Thoracic aorta (tissue), 2 donors: Measurements from ENCODE around the gene CABLES2. TPM values are rescaled to one million over a fixed set of nuclear protein-coding genes. Genes with fewer than 3 reads are reported as not detected.

Experiments used
- ATAC-seq: fragments of 150-250 bp; one replicate; pipeline ENCODE4 v1.8.0; 2017; ENCODE audit warnings: low read depth; ENCODE audit not compliant: insufficient number of reproducible peaks, low FRiP score
- DNase-seq: peaks from one replicate; pipeline ENCODE4 v3.0.0-alpha.2; 2020; ENCODE audit warnings: low spot score
- H3K27ac ChIP-seq, 2 donors: fragments of 200-600 bp; sonication (generic); 1 replicate in 1 of 2; 2 replicates in 1 of 2; pipeline ENCODE4 v1.5.1; 2016; ENCODE audit warnings: mild to moderate bottlenecking in 2 of 2, moderate library complexity in 2 of 2
- H3K27me3 ChIP-seq: fragments of 200-600 bp; sonication (generic); replicated peaks from 2 replicates; pipeline ENCODE4 v1.6.0; 2016; ENCODE audit warnings: mild to moderate bottlenecking; ENCODE audit not compliant: insufficient read depth
- H3K36me3 ChIP-seq: fragments of 200-600 bp; sonication (generic); one replicate; pipeline ENCODE4 v1.5.1; 2016
- H3K4me1 ChIP-seq, 2 donors: fragments of 200-600 bp; sonication (generic); 1 replicate in 1 of 2; 2 replicates in 1 of 2; pipeline versions ENCODE4 v1.5.1 to v1.6.0; 2016; ENCODE audit warnings: low read depth in 2 of 2, mild to moderate bottlenecking in 1 of 2; ENCODE audit not compliant: control insufficient read depth in 1 of 2
- H3K4me3 ChIP-seq: fragments of 200-600 bp; sonication (generic); 2 replicates; pipeline ENCODE4 v1.5.1; 2016; ENCODE audit warnings: mild to moderate bottlenecking
- H3K9me3 ChIP-seq: fragments of 200-600 bp; sonication (generic); 2 replicates; pipeline ENCODE4 v1.5.1; 2016
- CTCF ChIP-seq: fragments of 200-600 bp; sonication (generic); IDR thresholded peaks from one replicate; pipeline ENCODE4 v1.5.1; 2019; ENCODE audit warnings: antibody characterized with exemption
- total RNA-seq, 2 donors: library from RNA; depleted of rRNA; stranded (reverse); fragments of >200 nt; gene quantifications; one replicate each; pipeline versions ENCODE4 v1.1.0 to v1.2.3, GENCODE V29; 2016

Gene CABLES2
- total RNA-seq, 2 donors from 2014 or later, result 2.1 to 9.2 TPM

- Histone ChIP-seq H3K4me1 (peaks cover 0 to 3% of the 10 kb centered on the region in 2 donors), H3K4me3 (no peak overlapping the region), H3K27ac (no peak overlapping the region), H3K27me3 (no peaks in the 10 kb centered on the region), H3K9me3 (no peaks in the 10 kb centered on the region), H3K36me3 (no peaks in the 10 kb centered on the region)
- TF ChIP-seq CTCF, result no peak
- no peak for ATAC-seq
- no peak for DNase-seq
Observed at GRCh38 chr20:62412194-62413024, 5.3 kb upstream of the CABLES2 start.

GRCh38 chr20:62411479-62412193 is 4.6 kb upstream of the CABLES2 start:
- H3K9me3 ChIP-seq, result no peaks in the 10 kb centered on the region
- no peaks in the 10 kb centered on the region for H3K27me3 ChIP-seq
- no peaks in the 10 kb centered on the region for H3K36me3 ChIP-seq
- ATAC-seq, result no peak
- H3K4me3 ChIP-seq, result no peak overlapping the region
- DNase-seq, result no peak
- peaks cover 0 to 5% of the 10 kb centered on the region in 2 donors for H3K4me1 ChIP-seq
- H3K27ac ChIP-seq, result no peak overlapping the region
- TF ChIP-seq CTCF, result no peak

DNA sequence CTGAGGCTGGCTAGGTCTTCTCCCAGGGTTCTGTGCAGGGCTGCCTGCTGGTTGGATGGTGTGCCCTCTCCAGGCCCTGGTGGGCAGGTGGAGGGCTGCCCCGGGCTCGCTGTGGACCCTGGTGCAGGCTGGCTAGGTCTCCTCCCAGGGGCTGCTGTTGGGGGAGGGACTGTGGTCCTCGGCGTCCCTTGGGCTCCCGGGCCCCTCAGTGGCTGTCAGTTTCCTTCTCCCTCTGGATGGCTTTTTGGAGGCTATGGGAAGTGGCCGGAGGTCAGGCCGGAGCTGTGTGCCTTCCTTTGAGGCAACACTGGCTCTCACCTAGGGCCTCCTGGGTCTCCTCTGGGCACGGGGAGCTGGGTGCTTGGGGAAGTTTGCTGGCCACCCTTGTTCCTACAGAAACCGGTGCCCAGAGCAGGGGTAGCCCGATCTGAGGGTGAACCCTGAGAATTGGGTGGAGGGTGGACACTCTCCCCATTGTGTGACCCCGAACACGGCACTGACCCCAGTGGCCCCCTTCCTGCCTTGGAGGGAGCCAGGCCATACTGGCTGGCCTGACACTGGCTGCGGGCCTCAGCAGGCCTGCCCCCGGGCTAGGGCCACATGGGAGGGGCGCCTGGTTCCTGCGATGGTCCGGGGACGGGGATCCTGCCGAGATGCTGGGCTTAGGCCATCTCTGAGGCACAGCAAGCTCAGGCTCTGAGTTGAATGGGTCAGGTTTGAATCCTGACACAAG is 3.8 kb upstream of the CABLES2 start:
- H3K27ac ChIP-seq, result no peak overlapping the region
- TF ChIP-seq CTCF, result no peak
- peaks cover 7 to 13% of the 10 kb centered on the region in 2 donors for H3K4me1 ChIP-seq
- no peak for ATAC-seq
- no peaks in the 10 kb centered on the region for H3K27me3 ChIP-seq
- no peak overlapping the region for H3K4me3 ChIP-seq
- H3K9me3 ChIP-seq, result no peaks in the 10 kb centered on the region
- no peaks in the 10 kb centered on the region for H3K36me3 ChIP-seq
- DNase-seq, result no peak

DNA sequence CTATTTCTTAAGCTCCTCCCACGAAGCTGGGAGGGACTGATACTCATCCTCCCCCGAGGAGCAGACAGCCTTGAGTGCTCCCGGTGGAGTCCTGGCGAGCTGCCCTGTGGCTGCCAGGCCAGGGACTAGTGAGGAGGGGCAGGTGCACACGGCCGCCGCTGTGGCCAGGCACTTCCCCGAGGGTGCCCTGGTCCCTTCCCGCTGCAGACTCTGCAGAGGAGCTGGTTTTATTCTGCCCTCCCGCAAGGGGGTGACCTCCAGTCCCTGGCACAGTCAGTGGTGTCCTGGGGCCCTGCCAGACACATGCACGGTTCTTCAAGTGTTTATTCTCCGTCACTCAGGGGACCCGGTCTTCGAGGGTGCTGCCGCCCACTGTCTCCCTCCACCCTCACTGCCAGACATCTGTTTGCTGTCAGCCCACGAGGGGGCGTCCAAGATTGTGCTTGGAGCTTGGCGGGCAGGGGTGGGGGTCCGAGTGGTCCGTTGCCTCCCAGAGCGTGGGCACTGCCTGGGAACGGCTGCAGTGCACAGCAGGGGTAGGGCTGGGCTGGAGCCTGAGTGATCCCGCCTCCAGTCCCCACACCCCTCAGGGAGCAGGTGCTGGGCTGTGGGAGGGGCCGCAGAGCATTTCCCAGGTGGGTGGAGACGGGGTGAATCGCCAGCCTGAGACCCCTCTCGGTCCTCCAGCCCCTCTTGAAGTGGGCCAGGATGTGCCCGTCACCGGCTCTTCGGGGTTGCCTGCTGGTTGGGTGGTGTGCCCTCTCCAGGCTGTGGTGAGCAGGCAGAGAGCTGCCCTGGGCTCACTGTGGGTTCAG is 3.1 kb upstream of the CABLES2 start:
- no peak overlapping the region for H3K27ac ChIP-seq
- no peak for DNase-seq
- TF ChIP-seq CTCF, result no peak

More for the DNA sequence above, 3.1 kb upstream of the CABLES2 start:
- H3K9me3 ChIP-seq, result no peaks in the 10 kb centered on the region
- H3K36me3 ChIP-seq, result no peaks in the 10 kb centered on the region
- ATAC-seq, result no peak
- peaks cover 12 to 20% of the 10 kb centered on the region in 2 donors for H3K4me1 ChIP-seq
- H3K4me3 ChIP-seq, result peak overlapping the region; percentile 19
- no peaks in the 10 kb centered on the region for H3K27me3 ChIP-seq
